Mammary epithelial cell (primary cell): ENCODE data around the gene POLR3G.

Experiments used
- CTCF ChIP-seq, 2 donors: IDR thresholded peaks in 1 of 2; conservative IDR thresholded peaks in 1 of 2; 2 replicates each; pipeline ENCODE4 v1.5.1; 2011 to 2012; ENCODE audit warnings: inconsistent platforms in 2 of 2, low read length in 2 of 2, mild to moderate bottlenecking in 2 of 2, control low read depth in 1 of 2, low read depth in 1 of 2; ENCODE audit not compliant: insufficient read depth in 1 of 2; ENCODE audit errors: extremely low read depth in 1 of 2
- EZH2 ChIP-seq: IDR thresholded peaks from 2 replicates; pipeline ENCODE4 v1.6.1; 2012; ENCODE audit warnings: low read length, inconsistent platforms, borderline replicate concordance

- no peak for TF ChIP-seq CTCF (conservative IDR thresholded peaks at IDR 0.05 in 1 of 2, IDR thresholded peaks at IDR 0.05 in 1 of 2; ENCODE audit: extremely low read depth in 1 of 2, insufficient read depth in 1 of 2, low read depth in 1 of 2, low read length in 2 of 2)
- no peak for TF ChIP-seq EZH2
Measured at GRCh38 chr5:90518661-90519060, 44.0 kb downstream of the POLR3G start.
